K562 (cell line): Measurements from ENCODE around the gene CADPS2. TPM values are rescaled to one million over a fixed set of nuclear protein-coding genes. Genes with fewer than 3 reads are reported as not detected.

ENCODE experiments used
- ATAC-seq: fragments of 200-7000 bp; cut with Tn5 transposase; 3 replicates; pipeline ENCODE4 v1.9.1; 2020; ENCODE audit warnings: moderate library complexity
- BruUV-seq: library from RNA; stranded (reverse); fragments of 400-500 nt; replicated peaks from 2 replicates; lab custom pipeline; 2021; lab: Mats Ljungman, UMichigan
- CTCF ChIA-PET: fragments of 300-600 bp; formaldehyde crosslinking; extraction: SDS; loops from one replicate; lab custom pipeline; 2021; ENCODE audit warnings: low intra/inter-chr PET ratio; lab: Yijun Ruan, JAX
- POLR2A ChIA-PET: fragments of 300-600, 350-650 bp; sonication (Branson Sonifier 250); formaldehyde crosslinking; extraction: SDS; loops from one replicate; lab custom pipeline; 2021; ENCODE audit warnings: antibody characterized with exemption, inconsistent platforms; lab: Yijun Ruan, JAX
- DNase-seq, 4 experiments: peaks; one replicate each; pipeline versions ENCODE4 v3.0.0 to v3.0.0-alpha.2; 2011 to 2018; ENCODE audit warnings: low spot score in 3 of 4, mixed read lengths in 3 of 4; ENCODE audit errors: extremely low read depth in 1 of 4
- FAIRE-seq: peaks from 2 replicates; lab custom pipeline; 2011; peaks lifted over from hg19 to GRCh38; lab: Jason Lieb, UNC
- H2AFZ ChIP-seq: 2 replicates; pipeline ENCODE4 v1.6.0; 2011; ENCODE audit warnings: low read depth, low read length, control low read depth, inconsistent platforms
- H3K27ac ChIP-seq: fragments of 200-600 bp; 3 replicates; pipeline ENCODE4 v1.8.0; 2011; ENCODE audit warnings: low read depth, mild to moderate bottlenecking, control low read depth, inconsistent platforms, low read length, moderate library complexity, mixed read lengths; ENCODE audit errors: extremely low read depth
- H3K27me3 ChIP-seq, 2 experiments: fragments of 300-600 bp in 1 of 2; 2 replicates in 1 of 2; 3 replicates in 1 of 2; pipeline versions ENCODE4 v1.6.0 to v1.8.0; 2011; ENCODE audit warnings: inconsistent platforms in 2 of 2, low read length in 2 of 2, mild to moderate bottlenecking in 1 of 2, mixed read lengths in 1 of 2, moderate library complexity in 1 of 2; ENCODE audit not compliant: control insufficient read depth in 2 of 2, insufficient read depth in 2 of 2
- H3K36me3 ChIP-seq: fragments of 300-600 bp; 3 replicates; pipeline ENCODE4 v1.8.0; 2011; ENCODE audit warnings: mild to moderate bottlenecking, low read length, inconsistent platforms; ENCODE audit not compliant: control insufficient read depth, insufficient read depth
- H3K4me1 ChIP-seq, 2 experiments: fragments of 200-600 bp in 1 of 2; replicated peaks in 1 of 2; 2 replicates in 1 of 2; 3 replicates in 1 of 2; pipeline versions ENCODE4 v1.5.1 to v1.8.0; 2011; ENCODE audit warnings: inconsistent platforms in 2 of 2, low read length in 2 of 2, mild to moderate bottlenecking in 1 of 2, mixed read lengths in 1 of 2, moderate library complexity in 1 of 2; ENCODE audit not compliant: control insufficient read depth in 2 of 2, insufficient read depth in 2 of 2
- H3K4me2 ChIP-seq: 2 replicates; pipeline ENCODE4 v1.6.1; 2011; ENCODE audit warnings: low read length, control low read depth, inconsistent platforms, mixed read lengths; ENCODE audit not compliant: insufficient read depth
- H3K4me3 ChIP-seq: fragments of 200-600 bp; sonication (generic), shearing (Covaris generic); 2 replicates; pipeline ENCODE4 v1.5.1; 2016; ENCODE audit warnings: control low read depth, inconsistent platforms
- H3K79me2 ChIP-seq: fragments of 200-600 bp; 3 replicates; pipeline ENCODE4 v1.8.0; 2011; ENCODE audit warnings: low read length, inconsistent platforms; ENCODE audit not compliant: control insufficient read depth, insufficient read depth
- H3K9ac ChIP-seq, 2 experiments: 2 replicates each; pipeline versions ENCODE4 v1.6.0 to v1.6.1; 2011; ENCODE audit warnings: low read depth in 2 of 2, low read length in 2 of 2, control low read depth in 1 of 2, inconsistent platforms in 1 of 2, mild to moderate bottlenecking in 1 of 2, mixed read lengths in 1 of 2; ENCODE audit not compliant: insufficient read depth in 1 of 2
- H3K9me1 ChIP-seq: one replicate; pipeline ENCODE4 v1.6.0; 2011; ENCODE audit warnings: inconsistent platforms, mild to moderate bottlenecking, low read length, moderate library complexity; ENCODE audit not compliant: control insufficient read depth, insufficient read depth
- H3K9me3 ChIP-seq: replicated peaks from 2 replicates; pipeline ENCODE4 v1.5.1; 2011; ENCODE audit warnings: low read depth, low read length, inconsistent platforms; ENCODE audit not compliant: control insufficient read depth, insufficient read depth
- H4K20me1 ChIP-seq: replicated peaks from 2 replicates; pipeline ENCODE4 v1.6.1; 2011; ENCODE audit warnings: low read length, inconsistent platforms, mixed read lengths; ENCODE audit not compliant: control insufficient read depth, insufficient read depth
- CBX5 ChIP-seq: IDR thresholded peaks from 2 replicates; pipeline ENCODE4 v1.6.1; 2014; ENCODE audit warnings: low read depth, borderline replicate concordance
- EGR1 ChIP-seq: fragments of 450-650 bp; conservative IDR thresholded peaks from 2 replicates; pipeline ENCODE4 v1.6.1; 2017; ENCODE audit warnings: mild to moderate bottlenecking
- ETS1 ChIP-seq: conservative IDR thresholded peaks from 2 replicates; pipeline ENCODE4 v1.6.1; 2011; ENCODE audit warnings: low read depth, mild to moderate bottlenecking, low read length; ENCODE audit not compliant: control insufficient read depth
- JUNB ChIP-seq: fragments of 450-650 bp; formaldehyde crosslinking; conservative IDR thresholded peaks from 2 replicates; pipeline ENCODE4 v1.4.0; 2020; ENCODE audit warnings: mild to moderate bottlenecking
- KAT8 ChIP-seq: fragments of 450-650 bp; IDR thresholded peaks from 2 replicates; pipeline ENCODE4 v1.6.1; 2016; ENCODE audit warnings: low read depth, mild to moderate bottlenecking
- KDM5B ChIP-seq: fragments of 200-600 bp; sonication (generic); IDR thresholded peaks from 2 replicates; pipeline ENCODE4 v1.6.1; 2012; ENCODE audit warnings: low read depth, mild to moderate bottlenecking, moderate library complexity, low read length, control low read depth, inconsistent platforms; ENCODE audit not compliant: insufficient replicate concordance
- MAFG ChIP-seq: fragments of 450-650 bp; conservative IDR thresholded peaks from 2 replicates; pipeline ENCODE4 v1.6.1; 2016; ENCODE audit warnings: missing genetic modification characterization, missing compliant biosample characterization
- NONO ChIP-seq, 2 experiments: fragments of 200-400 bp in 1 of 2; fragments of 450-650 bp in 1 of 2; formaldehyde crosslinking in 1 of 2; IDR thresholded peaks; 2 replicates each; pipeline ENCODE4 v1.6.1; 2017; ENCODE audit warnings: low read depth in 2 of 2, mild to moderate bottlenecking in 2 of 2, moderate library complexity in 2 of 2, low read length in 1 of 2
- POLR2G ChIP-seq: fragments of 200-400 bp; formaldehyde crosslinking; IDR thresholded peaks from 2 replicates; pipeline ENCODE4 v1.6.1; 2017; ENCODE audit warnings: low read depth, mild to moderate bottlenecking, antibody characterized with exemption, low read length, moderate library complexity
- RBM25 ChIP-seq: fragments of 200-400 bp; formaldehyde crosslinking; IDR thresholded peaks from 2 replicates; pipeline ENCODE4 v1.6.1; 2018; ENCODE audit warnings: low read length, low read depth, moderate library complexity; ENCODE audit not compliant: severe bottlenecking
- SAFB2 ChIP-seq: fragments of 200-400 bp; formaldehyde crosslinking; IDR thresholded peaks from 2 replicates; pipeline ENCODE4 v1.6.1; 2018; ENCODE audit warnings: borderline replicate concordance, low read length, low read depth, moderate library complexity; ENCODE audit not compliant: severe bottlenecking
- YY1 ChIP-seq, 3 experiments: IDR thresholded peaks; 2 replicates each; pipeline ENCODE4 v1.6.1; 2011; ENCODE audit warnings: low read length in 2 of 3, mild to moderate bottlenecking in 2 of 3, moderate library complexity in 2 of 3, borderline replicate concordance in 1 of 3, control low read depth in 1 of 3, low read depth in 1 of 3; ENCODE audit not compliant: insufficient read depth in 3 of 3, insufficient replicate concordance in 2 of 3, control insufficient read depth in 1 of 3, insufficient read length in 1 of 3; ENCODE audit errors: extremely low read depth in 1 of 3
- ZC3H8 ChIP-seq: fragments of 450-650 bp; IDR thresholded peaks from 2 replicates; pipeline ENCODE4 v1.6.1; 2017
- ZKSCAN3 ChIP-seq: fragments of 250-450 bp; sonication (Bioruptor Pico); IDR thresholded peaks from 2 replicates; pipeline ENCODE4 v1.4.0; 2020
- ZNF224 ChIP-seq: sonication (generic); formaldehyde crosslinking; IDR thresholded peaks from 2 replicates; pipeline ENCODE4 v1.8.0; 2022; ENCODE audit warnings: mild to moderate bottlenecking, missing genetic modification reagents
- ZNF75A ChIP-seq: fragments of 450-650 bp; formaldehyde crosslinking; IDR thresholded peaks from 2 replicates; pipeline ENCODE4 v1.4.0; 2020; ENCODE audit warnings: mild to moderate bottlenecking
- WGBS: fragments of 100-300 bp; shearing (Covaris generic); methylation state at CpG from one replicate; pipeline ENCODE4 v1.1.6; 2016; ENCODE audit warnings: low coverage, mixed read lengths; ENCODE audit not compliant: insufficient coverage; ENCODE audit errors: missing lambda C conversion rate; 5-methylcytosine and 5-hydroxymethylcytosine counted together
- in situ Hi-C: fragments of 300-500 bp; cut with MboI; formaldehyde crosslinking; loops from 4 replicates; pipeline ENCODE4 v1.15.0; 2018; ENCODE audit warnings: inconsistent platforms, mixed read lengths
- intact Hi-C: fragments of 100-400 bp; cut with micrococcal nuclease; formaldehyde crosslinking; loops from 2 replicates; pipeline ENCODE4 v1.14.2; 2022
- polyA plus RNA-seq, 8 experiments: library from polyadenylated mRNA; depleted of rRNA in 4 of 8; stranded (reverse) in 5 of 8; unstranded in 3 of 8; fragments of >200 nt; fragmentation: Nextera tagmentation in 2 of 8; fragmentation: Illumina TruSeq in 1 of 8; extraction: Ambion mirVana in 2 of 8; extraction: Trizol in 1 of 8; gene quantifications; 2 replicates each; pipeline versions ENCODE4 v1.2.1 to v1.2.3, GENCODE V29; 2011 to 2014; ENCODE audit warnings: inconsistent platforms in 1 of 8, missing spikeins in 1 of 8
- total RNA-seq, 7 experiments: library from RNA; depleted of rRNA in 6 of 7; stranded (reverse); fragments of >200 nt in 6 of 7; fragmentation: Illumina TruSeq in 2 of 7; extraction: Trizol in 2 of 7; gene quantifications; 2 replicates each; pipeline versions ENCODE4 v1.2.1 to v1.2.3, GENCODE V29; 2011 to 2021; ENCODE audit warnings: low replicate concordance in 1 of 7
- TF ChIP-seq, protein P1 (sequence below): fragments of 250-450 bp; sonication (Bioruptor Pico); IDR thresholded peaks from 2 replicates; pipeline ENCODE4 v1.8.0; 2021; ENCODE audit warnings: moderate library complexity, mild to moderate bottlenecking, inconsistent platforms

CADPS2 gene
- total and polyA plus RNA-seq, 9 of the 15 experiments (the other 6 are each of a cell fraction or from before 2014, with no cell fraction given) = 0.03 to 0.14 (median 0.04) TPM; not detected in 1

- Histone ChIP-seq H3K4me3 (no peak overlapping the region), H3K79me2 (no peaks in the 10 kb centered on the region), H3K9me3 (no peaks in the 10 kb centered on the region), H3K9ac (no peak overlapping the region), H3K27me3 (no peaks in the 10 kb centered on the region), H3K9me1 (no peaks in the 10 kb centered on the region), H2AFZ (no peak overlapping the region), H3K27ac (no peak overlapping the region), H3K4me2 (no peak overlapping the region), H4K20me1 (no peaks in the 10 kb centered on the region), H3K36me3 (no peaks in the 10 kb centered on the region), H3K4me1 (no peaks in the 10 kb centered on the region)
- WGBS = under 1% methylated on average over 10 of the region's 10 CpGs
- no peak for ATAC-seq
- intact Hi-C loops = no loop called here
- in situ Hi-C loops = no loop called here
- FAIRE-seq = no peak
- no peak for DNase-seq
- POLR2A ChIA-PET = no interaction called here
- CTCF ChIA-PET = no interaction called here
- no TSS peak for BruUV-seq
- no peak for TF ChIP-seq NONO (IDR thresholded peaks at IDR 0.05; ENCODE audit: low read depth in 2 of 2, low read length in 1 of 2)
- TF ChIP-seq ZNF224 (CRISPR knock-in tag) = no peak
- TF ChIP-seq MAFG (tag) = no peak
- TF ChIP-seq RBM25 = no peak
- TF ChIP-seq, protein P1, sequence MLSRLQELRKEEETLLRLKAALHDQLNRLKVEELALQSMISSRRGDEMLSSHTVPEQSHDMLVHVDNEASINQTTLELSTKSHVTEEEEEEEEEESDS (CRISPR knock-in tag) = no peak
- TF ChIP-seq ZC3H8 = no peak
- no peak for TF ChIP-seq KAT8
- no peak for TF ChIP-seq ZKSCAN3
- TF ChIP-seq SAFB2 = no peak
- no peak for TF ChIP-seq POLR2G
- no peak for TF ChIP-seq EGR1
- TF ChIP-seq ZNF75A (CRISPR knock-in tag) = no peak
- TF ChIP-seq YY1 (IDR thresholded peaks at IDR 0.05; ENCODE audit: borderline replicate concordance in 1 of 3, control insufficient read depth in 1 of 3, extremely low read depth in 1 of 3, insufficient read depth in 3 of 3, insufficient read length in 1 of 3, insufficient replicate concordance in 2 of 3, low read depth in 1 of 3, low read length in 2 of 3) = no peak
- TF ChIP-seq JUNB = no peak
- TF ChIP-seq CBX5 = no peak
- no peak for TF ChIP-seq ETS1
- no peak for TF ChIP-seq KDM5B
These were observed 52.2 kb downstream of the CADPS2 start for GRCh38 chr7:122833888-122834570.
